ENCODE measurements around the gene FGFR4.

Gene FGFR4

GRCh38 chr5:177132136-177133095 is 45.7 kb downstream of the FGFR4 start:
- DNase-seq = peak; percentile 63

GRCh38 chr5:177133096-177133852 is 46.6 kb downstream of the FGFR4 start, which contains the start of gene NSD1:
NSD1 (plus strand) TSS chr5:177133773; CDS start chr5:177135104, 1,331 bp downstream.
- peak; percentile 98 for DNase-seq

- DNase-seq = peak; percentile 74
Observed at GRCh38 chr5:177133853-177134696, 47.4 kb downstream of the FGFR4 start.

- peak; percentile 51 for DNase-seq
Observed at GRCh38 chr5:177134697-177135225, 48.0 kb downstream of the FGFR4 start.

GRCh38 chr5:177140312-177140711 is 53.6 kb downstream of the FGFR4 start:
- no peak for DNase-seq

GRCh38 chr5:177141496-177141895 is 54.8 kb downstream of the FGFR4 start:
- no peak for DNase-seq

GRCh38 chr5:177142098-177142611 is 55.4 kb downstream of the FGFR4 start:
- no peak for DNase-seq

GRCh38 chr5:177142778-177143177 is 56.1 kb downstream of the FGFR4 start:
- DNase-seq = no peak

GRCh38 chr5:177146891-177147638 is 60.4 kb downstream of the FGFR4 start:
- no peak for DNase-seq
